HEK293T (cell line): Measurements from ENCODE around the gene PLXND1.
"Not testable (repeated sequence)": the region's sequence is repeated elsewhere in the genome, so short reads cannot be mapped to it uniquely, and the experiment has no call there.

Source experiments
- CTCF ChIA-PET: fragments of 350-600 bp; formaldehyde crosslinking; extraction: SDS; loops from one replicate; lab custom pipeline; 2021; ENCODE audit warnings: antibody characterized with exemption, inconsistent platforms; lab: Yijun Ruan, JAX
- POLR2A ChIA-PET: fragments of 350-600 bp; formaldehyde crosslinking; extraction: SDS; loops from one replicate; lab custom pipeline; 2020; ENCODE audit warnings: antibody characterized with exemption, inconsistent platforms; lab: Yijun Ruan, JAX
- DNase-seq: peaks from one replicate; pipeline ENCODE4 v3.0.0; 2012; ENCODE audit warnings: mixed read lengths; ENCODE audit errors: extremely low spot score
- ARNT ChIP-seq: fragments of 450-650 bp; IDR thresholded peaks from 2 replicates; pipeline ENCODE4 v1.6.1; 2017; ENCODE audit warnings: mild to moderate bottlenecking
- BHLHE40 ChIP-seq: fragments of 450-650 bp; IDR thresholded peaks from 2 replicates; pipeline ENCODE4 v1.6.1; 2016; ENCODE audit warnings: mild to moderate bottlenecking, moderate library complexity, borderline replicate concordance
- CTBP1 ChIP-seq: fragments of 450-650 bp; IDR thresholded peaks from 2 replicates; pipeline ENCODE4 v1.6.1; 2016; ENCODE audit warnings: borderline replicate concordance
- ELF4 ChIP-seq: fragments of 450-650 bp; IDR thresholded peaks from 2 replicates; pipeline ENCODE4 v1.6.1; 2017; ENCODE audit warnings: antibody characterized with exemption
- FOXA1 ChIP-seq: fragments of 450-650 bp; IDR thresholded peaks from 2 replicates; pipeline ENCODE4 v1.6.1; 2016; ENCODE audit warnings: mild to moderate bottlenecking
- FOXK2 ChIP-seq: fragments of 450-650 bp; IDR thresholded peaks from 2 replicates; pipeline ENCODE4 v1.6.1; 2016; ENCODE audit warnings: mild to moderate bottlenecking
- FOXM1 ChIP-seq: fragments of 450-650 bp; IDR thresholded peaks from 2 replicates; pipeline ENCODE4 v1.6.1; 2017; ENCODE audit warnings: mild to moderate bottlenecking, borderline replicate concordance
- HDGF ChIP-seq: fragments of 450-650 bp; IDR thresholded peaks from 2 replicates; pipeline ENCODE4 v1.6.1; 2017; ENCODE audit warnings: antibody characterized with exemption, borderline replicate concordance
- L3MBTL2 ChIP-seq: fragments of 450-650 bp; conservative IDR thresholded peaks from 2 replicates; pipeline ENCODE4 v1.6.1; 2016; ENCODE audit warnings: mild to moderate bottlenecking
- LEF1 ChIP-seq: fragments of 450-650 bp; IDR thresholded peaks from 2 replicates; pipeline ENCODE4 v1.6.1; 2017; ENCODE audit warnings: mild to moderate bottlenecking, borderline replicate concordance
- NFRKB ChIP-seq: fragments of 450-650 bp; IDR thresholded peaks from 2 replicates; pipeline ENCODE4 v1.6.1; 2016; ENCODE audit warnings: mild to moderate bottlenecking, moderate library complexity
- PKNOX1 ChIP-seq: fragments of 450-650 bp; IDR thresholded peaks from 2 replicates; pipeline ENCODE4 v1.6.1; 2016
- SP1 ChIP-seq: fragments of 450-650 bp; IDR thresholded peaks from 2 replicates; pipeline ENCODE4 v1.6.1; 2017
- SUZ12 ChIP-seq: fragments of 450-650 bp; IDR thresholded peaks from 2 replicates; pipeline ENCODE4 v1.6.1; 2016; ENCODE audit warnings: mild to moderate bottlenecking
- TARDBP ChIP-seq: fragments of 450-650 bp; IDR thresholded peaks from 2 replicates; pipeline ENCODE4 v1.6.1; 2016
- ZNF384 ChIP-seq: fragments of 450-650 bp; IDR thresholded peaks from 2 replicates; pipeline ENCODE4 v1.6.1; 2016

PLXND1 gene

GRCh38 chr3:129611812-129612533 is 5.5 kb upstream of the PLXND1 start:
- TF ChIP-seq NFRKB (no peak), LEF1 (no peak), FOXK2 (no peak), ARNT (no peak), BHLHE40 (no peak), HDGF (no peak), ELF4 (no peak), SP1 (no peak), L3MBTL2 (no peak), ZNF384 (no peak), CTBP1 (no peak), PKNOX1 (no peak), FOXA1 (no peak)
- POLR2A ChIA-PET: no interaction called here
- DNase-seq: no peak
- CTCF ChIA-PET: no interaction called here

- DNase-seq: no peak
- CTCF ChIA-PET: no interaction called here
- TF ChIP-seq SP1 (no peak), ARNT (no peak), BHLHE40 (no peak), CTBP1 (no peak), HDGF (no peak), PKNOX1 (no peak), FOXM1 (no peak), SUZ12 (no peak), ELF4 (no peak), LEF1 (no peak), ZNF384 (no peak), NFRKB (no peak), FOXA1 (no peak), FOXK2 (no peak), TARDBP (no peak), L3MBTL2 (no peak)
- POLR2A ChIA-PET: no interaction called here
These were observed 4.9 kb upstream of the PLXND1 start for GRCh38 chr3:129611446-129611800.

GRCh38 chr3:129610794-129611445 is 4.4 kb upstream of the PLXND1 start:
- DNase-seq, POLR2A ChIA-PET: not testable (repeated sequence)
- CTCF ChIA-PET: interaction anchor here (1.3 kb wide), 1 partner anchor 121 kb away, joined by 3 read pairs; no protein-coding TSS in a partner anchor

- DNase-seq: no peak
- ChIA-PET POLR2A (no interaction called here), CTCF (interaction anchor here (1.3 kb wide), 1 partner anchor 120 kb away, joined by 3 read pairs; no protein-coding TSS in a partner anchor)
- TF ChIP-seq L3MBTL2: no peak
- TF ChIP-seq HDGF: no peak
- no peak for TF ChIP-seq BHLHE40
- no peak for TF ChIP-seq ARNT
- no peak for TF ChIP-seq SP1
- TF ChIP-seq FOXM1: no peak
- TF ChIP-seq PKNOX1: no peak
- TF ChIP-seq ELF4: no peak
- no peak for TF ChIP-seq ZNF384
- no peak for TF ChIP-seq TARDBP
- TF ChIP-seq FOXA1: no peak
- no peak for TF ChIP-seq NFRKB
- TF ChIP-seq SUZ12: no peak
- no peak for TF ChIP-seq CTBP1
- no peak for TF ChIP-seq LEF1
- TF ChIP-seq FOXK2: no peak
These were observed 3.8 kb upstream of the PLXND1 start for GRCh38 chr3:129610276-129610675.

GRCh38 chr3:129609591-129610182 is 3.2 kb upstream of the PLXND1 start:
- TF ChIP-seq LEF1 (no peak), SP1 (no peak)
- DNase-seq: no peak
- ChIA-PET CTCF (interaction anchor here (1.3 kb wide), 1 partner anchor 119 kb away, joined by 3 read pairs; no protein-coding TSS in a partner anchor), POLR2A (no interaction called here)

- TF ChIP-seq BHLHE40: no peak
- no peak for TF ChIP-seq ARNT
- TF ChIP-seq NFRKB: no peak
- no peak for TF ChIP-seq CTBP1
- TF ChIP-seq FOXA1: no peak
- no peak for TF ChIP-seq SP1
- no peak for DNase-seq
- CTCF ChIA-PET: interaction anchor here (1.1 to 1.3 kb wide), 2 partner anchors 119 kb away, joined by 3 to 5 read pairs; no protein-coding TSS in a partner anchor
- POLR2A ChIA-PET: no interaction called here
These were observed 2.6 kb upstream of the PLXND1 start for GRCh38 chr3:129608936-129609590.
